Activated naive CD8-positive, alpha-beta T cell treated with anti-CD3 and anti-CD28 coated beads for 36 hours (primary cell): ENCODE results near the gene SCYGR7. TPM values are rescaled to one million over a fixed set of nuclear protein-coding genes. Genes with fewer than 3 reads are reported as not detected.
"Not testable (repeated sequence)": the region's sequence is repeated elsewhere in the genome, so short reads cannot be mapped to it uniquely, and the experiment has no call there.

Experiments
- DNase-seq: peaks from one replicate; pipeline ENCODE4 v3.0.0; 2021
- H3K27ac Mint-ChIP-seq: one replicate; pipeline ENCODE4 v1.8.0; 2022; ENCODE audit warnings: mild to moderate bottlenecking, moderate library complexity, mixed read lengths
- H3K27me3 Mint-ChIP-seq: one replicate; pipeline ENCODE4 v1.8.0; 2022; ENCODE audit warnings: mild to moderate bottlenecking, mixed read lengths
- H3K36me3 Mint-ChIP-seq: one replicate; pipeline ENCODE4 v1.8.0; 2021; ENCODE audit warnings: mild to moderate bottlenecking, mixed read lengths
- H3K4me1 Mint-ChIP-seq: one replicate; pipeline ENCODE4 v1.8.0; 2021; ENCODE audit warnings: mixed read lengths
- H3K4me3 Mint-ChIP-seq: one replicate; pipeline ENCODE4 v1.8.0; 2022; ENCODE audit warnings: mild to moderate bottlenecking, moderate library complexity, mixed read lengths
- H3K9me3 Mint-ChIP-seq: one replicate; pipeline ENCODE4 v1.8.0; 2022; ENCODE audit warnings: mixed read lengths
- total RNA-seq, 2 experiments: library from RNA; stranded (reverse); gene quantifications; one replicate each; pipeline ENCODE4 v1.2.3, GENCODE V29; 2021

Gene SCYGR7
- total RNA-seq, 2 experiments from 2014 or later = not detected

- not testable (repeated sequence) for H3K9me3 Mint-ChIP-seq, H3K4me1 Mint-ChIP-seq, H3K4me3 Mint-ChIP-seq, DNase-seq, H3K36me3 Mint-ChIP-seq, H3K27ac Mint-ChIP-seq
- H3K27me3 Mint-ChIP-seq = peaks cover 31% of the 10 kb centered on the region
These were observed 5.3 kb upstream of the SCYGR7 start for GRCh38 chr2:227722821-227723220.

- H3K4me1 Mint-ChIP-seq = no peaks in the 10 kb centered on the region
- no peak within 1 kb of the TSS for H3K4me3 Mint-ChIP-seq
- no peaks in the 10 kb centered on the region for H3K9me3 Mint-ChIP-seq
- no peak within 1 kb of the TSS for H3K27ac Mint-ChIP-seq
- peaks cover 27% of the 10 kb centered on the region for H3K27me3 Mint-ChIP-seq
- DNase-seq = no peak
- no peaks in the 10 kb centered on the region for H3K36me3 Mint-ChIP-seq
These were observed 3.6 kb upstream of the SCYGR7 start, which contains the start of gene SCYGR6 for GRCh38 chr2:227724394-227725039. SCYGR6 (minus strand) TSS chr2:227724757; CDS start chr2:227724757, 0 bp downstream.

GRCh38 chr2:227739351-227739750, 11.2 kb downstream of the SCYGR7 start:
- no peak for DNase-seq
- Mint-ChIP-seq H3K4me1 (no peaks in the 10 kb centered on the region), H3K36me3 (no peaks in the 10 kb centered on the region), H3K27ac (no peak overlapping the region), H3K27me3 (peaks cover 7% of the 10 kb centered on the region), H3K9me3 (no peaks in the 10 kb centered on the region), H3K4me3 (no peak overlapping the region)

GRCh38 chr2:227740705-227741104, 12.6 kb downstream of the SCYGR7 start:
- H3K36me3 Mint-ChIP-seq, H3K27ac Mint-ChIP-seq, H3K27me3 Mint-ChIP-seq, H3K4me3 Mint-ChIP-seq, DNase-seq, H3K9me3 Mint-ChIP-seq, H3K4me1 Mint-ChIP-seq: not testable (repeated sequence)

GRCh38 chr2:227745594-227745993, 17.5 kb downstream of the SCYGR7 start, which contains the start of gene SCYGR8:
SCYGR8 (plus strand) TSS chr2:227745894; CDS start chr2:227745894, 0 bp downstream.
- Mint-ChIP-seq H3K27me3 (peaks cover 5% of the 10 kb centered on the region), H3K4me3 (no peak within 1 kb of the TSS), H3K36me3 (no peaks in the 10 kb centered on the region), H3K4me1 (no peaks in the 10 kb centered on the region), H3K9me3 (no peaks in the 10 kb centered on the region), H3K27ac (no peak within 1 kb of the TSS)
- DNase-seq = no peak

- Mint-ChIP-seq H3K4me3 (no peak overlapping the region), H3K27me3 (peaks cover 10% of the 10 kb centered on the region), H3K9me3 (no peaks in the 10 kb centered on the region), H3K36me3 (no peaks in the 10 kb centered on the region), H3K4me1 (no peaks in the 10 kb centered on the region), H3K27ac (no peak overlapping the region)
- no peak for DNase-seq
These were observed 19.9 kb downstream of the SCYGR7 start for GRCh38 chr2:227748079-227748478.

GRCh38 chr2:227756261-227756660, 28.1 kb downstream of the SCYGR7 start:
- H3K4me1 Mint-ChIP-seq, H3K36me3 Mint-ChIP-seq, H3K27ac Mint-ChIP-seq, H3K4me3 Mint-ChIP-seq, DNase-seq, H3K9me3 Mint-ChIP-seq: not testable (repeated sequence)
- H3K27me3 Mint-ChIP-seq = peaks cover 10% of the 10 kb centered on the region

- Mint-ChIP-seq H3K27ac (no peak overlapping the region), H3K4me1 (no peaks in the 10 kb centered on the region), H3K9me3 (no peaks in the 10 kb centered on the region), H3K36me3 (no peaks in the 10 kb centered on the region), H3K4me3 (no peak overlapping the region), H3K27me3 (peaks cover 7% of the 10 kb centered on the region)
- DNase-seq = no peak
These were observed 31.4 kb downstream of the SCYGR7 start for GRCh38 chr2:227759411-227760118.

GRCh38 chr2:227761740-227762476, 33.8 kb downstream of the SCYGR7 start:
- Mint-ChIP-seq H3K27ac (no peak overlapping the region), H3K36me3 (no peaks in the 10 kb centered on the region), H3K4me3 (no peak overlapping the region), H3K9me3 (no peaks in the 10 kb centered on the region), H3K4me1 (peaks cover 1% of the 10 kb centered on the region), H3K27me3 (peaks cover 3% of the 10 kb centered on the region)
- no peak for DNase-seq

- Mint-ChIP-seq H3K36me3 (no peaks in the 10 kb centered on the region), H3K27ac (no peak overlapping the region), H3K4me1 (peaks cover 1% of the 10 kb centered on the region), H3K9me3 (no peaks in the 10 kb centered on the region), H3K4me3 (no peak overlapping the region), H3K27me3 (peaks cover 3% of the 10 kb centered on the region)
- DNase-seq = no peak
These were observed 37.7 kb downstream of the SCYGR7 start for GRCh38 chr2:227765788-227766372.

GRCh38 chr2:227766373-227766883, 38.3 kb downstream of the SCYGR7 start:
- Mint-ChIP-seq H3K27me3 (peaks cover 3% of the 10 kb centered on the region), H3K4me1 (peaks cover 1% of the 10 kb centered on the region), H3K4me3 (no peak overlapping the region), H3K27ac (no peak overlapping the region), H3K36me3 (no peaks in the 10 kb centered on the region), H3K9me3 (no peaks in the 10 kb centered on the region)
- peak; percentile 51 for DNase-seq

GRCh38 chr2:227767830-227768229, 39.7 kb downstream of the SCYGR7 start:
- Mint-ChIP-seq H3K4me1 (peaks cover 1% of the 10 kb centered on the region), H3K9me3 (no peaks in the 10 kb centered on the region), H3K27me3 (peaks cover 3% of the 10 kb centered on the region), H3K27ac (no peak overlapping the region), H3K36me3 (no peaks in the 10 kb centered on the region), H3K4me3 (no peak overlapping the region)
- DNase-seq = no peak

GRCh38 chr2:227772197-227772661, 44.1 kb downstream of the SCYGR7 start:
- H3K36me3 Mint-ChIP-seq = no peaks in the 10 kb centered on the region
- no peaks in the 10 kb centered on the region for H3K9me3 Mint-ChIP-seq
- H3K27me3 Mint-ChIP-seq = no peaks in the 10 kb centered on the region
- H3K27ac Mint-ChIP-seq = no peak overlapping the region
- no peak overlapping the region for H3K4me3 Mint-ChIP-seq
- peaks cover 23% of the 10 kb centered on the region for H3K4me1 Mint-ChIP-seq
- no peak for DNase-seq

GRCh38 chr2:227772932-227773331, 44.8 kb downstream of the SCYGR7 start:
- Mint-ChIP-seq H3K27ac (no peak overlapping the region), H3K9me3 (no peaks in the 10 kb centered on the region), H3K36me3 (no peaks in the 10 kb centered on the region), H3K27me3 (no peaks in the 10 kb centered on the region), H3K4me3 (no peak overlapping the region), H3K4me1 (peaks cover 23% of the 10 kb centered on the region)
- DNase-seq = no peak
